HepG2 (cell line): ENCODE measurements around the gene LAMB4. TPM values are rescaled to one million over a fixed set of nuclear protein-coding genes. Genes with fewer than 3 reads are reported as not detected.

Source experiments
- ATAD3A ChIP-seq: sonication (generic); formaldehyde crosslinking; IDR thresholded peaks from 2 replicates; pipeline ENCODE4 v1.4.0; 2020; ENCODE audit warnings: missing genetic modification reagents
- CBX5 ChIP-seq: sonication (generic); formaldehyde crosslinking; IDR thresholded peaks from 2 replicates; pipeline ENCODE4 v1.4.0; 2020; ENCODE audit warnings: missing genetic modification reagents, borderline replicate concordance
- FOXA1 ChIP-seq, 2 experiments: fragments of 450-650 bp in 1 of 2; sonication (generic) in 1 of 2; formaldehyde crosslinking in 1 of 2; IDR thresholded peaks; 2 replicates each; pipeline versions ENCODE4 v1.4.0 to v1.6.1; 2016 to 2020; ENCODE audit warnings: missing genetic modification reagents in 1 of 2
- GPN1 ChIP-seq: sonication (generic); formaldehyde crosslinking; IDR thresholded peaks from 2 replicates; pipeline ENCODE4 v1.5.1; 2020; ENCODE audit warnings: missing genetic modification reagents, borderline replicate concordance
- ISX ChIP-seq: sonication (generic); formaldehyde crosslinking; conservative IDR thresholded peaks from 2 replicates; pipeline ENCODE4 v1.5.0; 2020; ENCODE audit warnings: missing genetic modification reagents
- PRMT3 ChIP-seq: sonication (generic); formaldehyde crosslinking; IDR thresholded peaks from 2 replicates; pipeline ENCODE4 v1.8.1; 2022; ENCODE audit warnings: low read depth, mild to moderate bottlenecking, moderate library complexity, missing genetic modification reagents, borderline replicate concordance
- TARDBP ChIP-seq: sonication (generic); formaldehyde crosslinking; IDR thresholded peaks from 2 replicates; pipeline ENCODE4 v1.8.0; 2022; ENCODE audit warnings: mild to moderate bottlenecking, missing genetic modification reagents
- TCF7 ChIP-seq: sonication (generic); IDR thresholded peaks from 2 replicates; pipeline ENCODE4 v1.6.1; 2016; ENCODE audit warnings: antibody characterized with exemption, low read depth
- ZBTB14 ChIP-seq: sonication (generic); formaldehyde crosslinking; IDR thresholded peaks from 2 replicates; pipeline ENCODE4 v1.4.0; 2020; ENCODE audit warnings: missing genetic modification reagents
- ZBTB37 ChIP-seq: sonication (generic); formaldehyde crosslinking; IDR thresholded peaks from 2 replicates; pipeline ENCODE4 v1.4.0; 2020; ENCODE audit warnings: mild to moderate bottlenecking, missing genetic modification reagents
- ZC3H13 ChIP-seq: sonication (generic); formaldehyde crosslinking; IDR thresholded peaks from 2 replicates; pipeline ENCODE4 v1.8.1; 2023; ENCODE audit warnings: mild to moderate bottlenecking, missing genetic modification reagents, moderate library complexity
- ZC3H4 ChIP-seq: sonication (generic); formaldehyde crosslinking; IDR thresholded peaks from 2 replicates; pipeline ENCODE4 v1.4.0; 2020; ENCODE audit warnings: missing genetic modification reagents, borderline replicate concordance
- ZNF333 ChIP-seq: sonication (generic); formaldehyde crosslinking; IDR thresholded peaks from 2 replicates; pipeline ENCODE4 v1.4.0; 2020; ENCODE audit warnings: mild to moderate bottlenecking, missing genetic modification reagents, borderline replicate concordance
- ZNF382 ChIP-seq: sonication (generic); formaldehyde crosslinking; IDR thresholded peaks from 2 replicates; pipeline ENCODE4 v1.5.0; 2020; ENCODE audit warnings: missing genetic modification reagents, mild to moderate bottlenecking, borderline replicate concordance
- ZNF407 ChIP-seq: sonication (generic); formaldehyde crosslinking; IDR thresholded peaks from one replicate; pipeline ENCODE4 v1.5.1; 2020; ENCODE audit warnings: mild to moderate bottlenecking, missing genetic modification reagents; ENCODE audit errors: not compliant biosample characterization
- ZNF460 ChIP-seq: sonication (generic); formaldehyde crosslinking; IDR thresholded peaks from 2 replicates; pipeline ENCODE4 v1.5.1; 2020; ENCODE audit warnings: missing genetic modification reagents, mild to moderate bottlenecking, borderline replicate concordance
- ZNF496 ChIP-seq: sonication (generic); formaldehyde crosslinking; IDR thresholded peaks from 2 replicates; pipeline ENCODE4 v1.8.1; 2023; ENCODE audit warnings: mild to moderate bottlenecking, moderate library complexity, missing genetic modification reagents; ENCODE audit not compliant: insufficient replicate concordance
- ZNF562 ChIP-seq: sonication (generic); formaldehyde crosslinking; IDR thresholded peaks from 2 replicates; pipeline ENCODE4 v1.8.0; 2022; ENCODE audit warnings: missing genetic modification reagents, borderline replicate concordance
- ZNF570 ChIP-seq: sonication (generic); formaldehyde crosslinking; IDR thresholded peaks from 2 replicates; pipeline ENCODE4 v1.4.0; 2020; ENCODE audit warnings: mild to moderate bottlenecking, missing genetic modification reagents, borderline replicate concordance
- polyA plus RNA-seq, 8 experiments: library from polyadenylated mRNA; depleted of rRNA in 3 of 8; stranded (reverse) in 7 of 8; unstranded in 1 of 8; fragments of >200 nt; fragmentation: Illumina TruSeq in 4 of 8; extraction: Trizol in 4 of 8; gene quantifications; 2 replicates each; pipeline versions ENCODE4 v1.2.1 to v1.2.3, GENCODE V29; 2011 to 2016; ENCODE audit warnings: low read depth in 4 of 8, missing spikeins in 1 of 8, mixed read lengths in 1 of 8; ENCODE audit not compliant: insufficient read depth in 1 of 8
- total RNA-seq, 5 experiments: library from RNA; depleted of rRNA; stranded (reverse); fragments of >200 nt; fragmentation: Illumina TruSeq; extraction: Trizol; gene quantifications; 2 replicates each; pipeline ENCODE4 v1.2.3, GENCODE V29; 2016; ENCODE audit warnings: low read depth in 1 of 5

LAMB4 gene
- total and polyA plus RNA-seq, 2 of the 13 experiments (the other 11 are each of a cell fraction or from before 2014, with no cell fraction given): 0.05 TPM; not detected in 1

GRCh38 chr7:108091461-108091831, 38.7 kb downstream of the LAMB4 start (continued):
- TF ChIP-seq TCF7: peak; percentile 36; the same call in 1 of the 2 replicates
- TF ChIP-seq ZNF460 (CRISPR knock-in tag): no peak
- TF ChIP-seq ZNF496 (CRISPR knock-in tag): no peak
- TF ChIP-seq ATAD3A (CRISPR knock-in tag): no peak
- no peak for TF ChIP-seq ZNF333 (CRISPR knock-in tag)
- no peak for TF ChIP-seq ZBTB14 (CRISPR knock-in tag)
- TF ChIP-seq ZNF570 (CRISPR knock-in tag): no peak
- no peak for TF ChIP-seq CBX5
- no peak for TF ChIP-seq TARDBP (CRISPR knock-in tag)
- no peak for TF ChIP-seq PRMT3
- no peak for TF ChIP-seq ZNF562 (CRISPR knock-in tag)
- TF ChIP-seq ZNF382 (CRISPR knock-in tag): no peak
- no peak for TF ChIP-seq FOXA1 (IDR thresholded peaks at IDR 0.05)
- TF ChIP-seq FOXA1 (CRISPR knock-in tag; IDR thresholded peaks at IDR 0.05): peak; percentile 58
- TF ChIP-seq ZBTB37 (CRISPR knock-in tag): no peak
- TF ChIP-seq ZC3H4: no peak
- no peak for TF ChIP-seq GPN1
- TF ChIP-seq ZNF407 (CRISPR knock-in tag): no peak
- no peak for TF ChIP-seq ISX (CRISPR knock-in tag)
- no peak for TF ChIP-seq ZC3H13 (CRISPR knock-in tag)
